K562 (cell line): ENCODE data around the gene STRN3. TPM values are rescaled to one million over a fixed set of nuclear protein-coding genes. Genes with fewer than 3 reads are reported as not detected.

Experiments
- ATAC-seq: fragments of 200-7000 bp; cut with Tn5 transposase; 3 replicates; pipeline ENCODE4 v1.9.1; 2020; ENCODE audit warnings: moderate library complexity
- BruUV-seq: library from RNA; stranded (reverse); fragments of 400-500 nt; replicated peaks from 2 replicates; lab custom pipeline; 2021; lab: Mats Ljungman, UMichigan
- CTCF ChIA-PET: fragments of 300-600 bp; formaldehyde crosslinking; extraction: SDS; loops from one replicate; lab custom pipeline; 2021; ENCODE audit warnings: low intra/inter-chr PET ratio; lab: Yijun Ruan, JAX
- POLR2A ChIA-PET: fragments of 300-600, 350-650 bp; sonication (Branson Sonifier 250); formaldehyde crosslinking; extraction: SDS; loops from one replicate; lab custom pipeline; 2021; ENCODE audit warnings: antibody characterized with exemption, inconsistent platforms; lab: Yijun Ruan, JAX
- DNase-seq, 4 experiments: peaks; one replicate each; pipeline versions ENCODE4 v3.0.0 to v3.0.0-alpha.2; 2011 to 2018; ENCODE audit warnings: low spot score in 3 of 4, mixed read lengths in 3 of 4; ENCODE audit errors: extremely low read depth in 1 of 4
- FAIRE-seq: peaks from 2 replicates; lab custom pipeline; 2011; peaks lifted over from hg19 to GRCh38; lab: Jason Lieb, UNC
- H2AFZ ChIP-seq: 2 replicates; pipeline ENCODE4 v1.6.0; 2011; ENCODE audit warnings: low read depth, low read length, control low read depth, inconsistent platforms
- H3K27ac ChIP-seq: fragments of 200-600 bp; 3 replicates; pipeline ENCODE4 v1.8.0; 2011; ENCODE audit warnings: low read depth, mild to moderate bottlenecking, control low read depth, inconsistent platforms, low read length, moderate library complexity, mixed read lengths; ENCODE audit errors: extremely low read depth
- H3K27me3 ChIP-seq, 2 experiments: fragments of 300-600 bp in 1 of 2; 2 replicates in 1 of 2; 3 replicates in 1 of 2; pipeline versions ENCODE4 v1.6.0 to v1.8.0; 2011; ENCODE audit warnings: inconsistent platforms in 2 of 2, low read length in 2 of 2, mild to moderate bottlenecking in 1 of 2, mixed read lengths in 1 of 2, moderate library complexity in 1 of 2; ENCODE audit not compliant: control insufficient read depth in 2 of 2, insufficient read depth in 2 of 2
- H3K36me3 ChIP-seq: fragments of 300-600 bp; 3 replicates; pipeline ENCODE4 v1.8.0; 2011; ENCODE audit warnings: mild to moderate bottlenecking, low read length, inconsistent platforms; ENCODE audit not compliant: control insufficient read depth, insufficient read depth
- H3K4me1 ChIP-seq, 2 experiments: fragments of 200-600 bp in 1 of 2; replicated peaks in 1 of 2; 2 replicates in 1 of 2; 3 replicates in 1 of 2; pipeline versions ENCODE4 v1.5.1 to v1.8.0; 2011; ENCODE audit warnings: inconsistent platforms in 2 of 2, low read length in 2 of 2, mild to moderate bottlenecking in 1 of 2, mixed read lengths in 1 of 2, moderate library complexity in 1 of 2; ENCODE audit not compliant: control insufficient read depth in 2 of 2, insufficient read depth in 2 of 2
- H3K4me2 ChIP-seq: 2 replicates; pipeline ENCODE4 v1.6.1; 2011; ENCODE audit warnings: low read length, control low read depth, inconsistent platforms, mixed read lengths; ENCODE audit not compliant: insufficient read depth
- H3K4me3 ChIP-seq: fragments of 200-600 bp; sonication (generic), shearing (Covaris generic); 2 replicates; pipeline ENCODE4 v1.5.1; 2016; ENCODE audit warnings: control low read depth, inconsistent platforms
- H3K79me2 ChIP-seq: fragments of 200-600 bp; 3 replicates; pipeline ENCODE4 v1.8.0; 2011; ENCODE audit warnings: low read length, inconsistent platforms; ENCODE audit not compliant: control insufficient read depth, insufficient read depth
- H3K9ac ChIP-seq, 2 experiments: 2 replicates each; pipeline versions ENCODE4 v1.6.0 to v1.6.1; 2011; ENCODE audit warnings: low read depth in 2 of 2, low read length in 2 of 2, control low read depth in 1 of 2, inconsistent platforms in 1 of 2, mild to moderate bottlenecking in 1 of 2, mixed read lengths in 1 of 2; ENCODE audit not compliant: insufficient read depth in 1 of 2
- H3K9me1 ChIP-seq: one replicate; pipeline ENCODE4 v1.6.0; 2011; ENCODE audit warnings: inconsistent platforms, mild to moderate bottlenecking, low read length, moderate library complexity; ENCODE audit not compliant: control insufficient read depth, insufficient read depth
- H3K9me3 ChIP-seq: replicated peaks from 2 replicates; pipeline ENCODE4 v1.5.1; 2011; ENCODE audit warnings: low read depth, low read length, inconsistent platforms; ENCODE audit not compliant: control insufficient read depth, insufficient read depth
- H4K20me1 ChIP-seq: replicated peaks from 2 replicates; pipeline ENCODE4 v1.6.1; 2011; ENCODE audit warnings: low read length, inconsistent platforms, mixed read lengths; ENCODE audit not compliant: control insufficient read depth, insufficient read depth
- ARID2 ChIP-seq: fragments of 450-650 bp; IDR thresholded peaks from 2 replicates; pipeline ENCODE4 v1.6.1; 2017; ENCODE audit warnings: antibody characterized with exemption, mild to moderate bottlenecking
- BRF2 ChIP-seq: IDR thresholded peaks from 3 replicates; pipeline ENCODE4 v1.6.1; 2011; ENCODE audit warnings: borderline replicate concordance, mild to moderate bottlenecking; ENCODE audit not compliant: insufficient read length, insufficient read depth
- CCAR2 ChIP-seq: fragments of 200-400 bp; formaldehyde crosslinking; IDR thresholded peaks from 2 replicates; pipeline ENCODE4 v1.6.1; 2017; ENCODE audit warnings: mild to moderate bottlenecking, low read depth, low read length
- EGR1 ChIP-seq: fragments of 450-650 bp; conservative IDR thresholded peaks from 2 replicates; pipeline ENCODE4 v1.6.1; 2017; ENCODE audit warnings: mild to moderate bottlenecking
- ELF1 ChIP-seq: fragments of 200-800 bp; sonication (Bioruptor generic); IDR thresholded peaks from 2 replicates; pipeline ENCODE4 v1.6.1; 2016; ENCODE audit warnings: missing genetic modification characterization, missing compliant biosample characterization
- NCOA6 ChIP-seq: fragments of 450-650 bp; IDR thresholded peaks from 2 replicates; pipeline ENCODE4 v1.6.1; 2017; ENCODE audit warnings: mild to moderate bottlenecking
- NR3C1 ChIP-seq: sonication (generic); formaldehyde crosslinking; IDR thresholded peaks from 2 replicates; pipeline ENCODE4 v1.8.1; 2022; ENCODE audit warnings: missing genetic modification reagents
- NUFIP1 ChIP-seq: fragments of 450-650 bp; IDR thresholded peaks from 2 replicates; pipeline ENCODE4 v1.6.1; 2018; ENCODE audit not compliant: partially characterized antibody
- PHTF2 ChIP-seq: fragments of 250-450 bp; sonication (Bioruptor Pico); IDR thresholded peaks from 2 replicates; pipeline ENCODE4 v1.5.0; 2021; ENCODE audit warnings: mild to moderate bottlenecking
- RFX1 ChIP-seq: fragments of 450-650 bp; IDR thresholded peaks from 2 replicates; pipeline ENCODE4 v1.6.1; 2016; ENCODE audit warnings: mild to moderate bottlenecking, moderate library complexity
- SMAD1 ChIP-seq: fragments of 150-350 bp; IDR thresholded peaks from 2 replicates; pipeline ENCODE4 v1.6.1; 2014; ENCODE audit warnings: low read length, low read depth; ENCODE audit not compliant: partially characterized antibody
- SMARCA4 ChIP-seq: fragments of 450-650 bp; IDR thresholded peaks from 2 replicates; pipeline ENCODE4 v1.6.1; 2016
- ZNF695 ChIP-seq: fragments of 450-650 bp; formaldehyde crosslinking; IDR thresholded peaks from 2 replicates; pipeline ENCODE4 v1.4.0; 2020; ENCODE audit warnings: mild to moderate bottlenecking, moderate library complexity
- WGBS: fragments of 100-300 bp; shearing (Covaris generic); methylation state at CpG from one replicate; pipeline ENCODE4 v1.1.6; 2016; ENCODE audit warnings: low coverage, mixed read lengths; ENCODE audit not compliant: insufficient coverage; ENCODE audit errors: missing lambda C conversion rate; 5-methylcytosine and 5-hydroxymethylcytosine counted together
- in situ Hi-C: fragments of 300-500 bp; cut with MboI; formaldehyde crosslinking; loops from 4 replicates; pipeline ENCODE4 v1.15.0; 2018; ENCODE audit warnings: inconsistent platforms, mixed read lengths
- intact Hi-C: fragments of 100-400 bp; cut with micrococcal nuclease; formaldehyde crosslinking; loops from 2 replicates; pipeline ENCODE4 v1.14.2; 2022
- polyA plus RNA-seq, 8 experiments: library from polyadenylated mRNA; depleted of rRNA in 4 of 8; stranded (reverse) in 5 of 8; unstranded in 3 of 8; fragments of >200 nt; fragmentation: Nextera tagmentation in 2 of 8; fragmentation: Illumina TruSeq in 1 of 8; extraction: Ambion mirVana in 2 of 8; extraction: Trizol in 1 of 8; gene quantifications; 2 replicates each; pipeline versions ENCODE4 v1.2.1 to v1.2.3, GENCODE V29; 2011 to 2014; ENCODE audit warnings: inconsistent platforms in 1 of 8, missing spikeins in 1 of 8
- total RNA-seq, 7 experiments: library from RNA; depleted of rRNA in 6 of 7; stranded (reverse); fragments of >200 nt in 6 of 7; fragmentation: Illumina TruSeq in 2 of 7; extraction: Trizol in 2 of 7; gene quantifications; 2 replicates each; pipeline versions ENCODE4 v1.2.1 to v1.2.3, GENCODE V29; 2011 to 2021; ENCODE audit warnings: low replicate concordance in 1 of 7
- TF ChIP-seq, protein P1 (sequence below): fragments of 150-350 bp; conservative IDR thresholded peaks from 2 replicates; pipeline ENCODE4 v1.6.1; 2014; ENCODE audit warnings: low read length

STRN3 gene
- total and polyA plus RNA-seq, 9 of the 15 experiments (the other 6 are each of a cell fraction or from before 2014, with no cell fraction given) = 5.9 to 29.1 (median 16.0) TPM

DNA sequence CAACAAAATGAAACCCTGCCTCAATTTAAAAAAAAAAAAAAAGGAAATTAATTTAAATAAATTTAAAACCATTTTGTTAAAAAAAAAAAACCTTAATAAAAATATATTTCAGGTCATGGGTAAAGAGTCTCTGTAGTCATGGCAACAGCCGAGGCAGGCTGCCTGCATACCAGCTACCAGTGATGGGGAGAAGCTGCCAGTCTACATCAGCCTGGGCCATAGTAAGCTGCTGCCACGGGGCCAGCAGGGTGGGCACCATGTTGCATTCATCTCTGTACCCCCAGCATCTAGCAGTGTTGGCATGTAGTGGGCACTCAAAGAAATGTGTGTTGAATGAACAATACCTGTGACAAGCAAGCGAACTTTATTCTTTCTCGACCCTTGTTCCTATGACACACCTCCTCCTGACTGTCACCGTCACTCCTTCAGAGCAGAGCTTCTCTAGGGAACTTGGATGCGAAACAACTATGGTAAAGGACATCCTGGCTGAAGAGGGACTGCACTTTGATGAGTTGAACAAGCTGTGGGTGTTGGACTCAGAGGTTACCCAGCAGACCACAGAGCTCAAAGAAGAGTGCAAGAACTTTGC, 8.0 kb downstream of the STRN3 start:
- no peaks in the 10 kb centered on the region for H3K9me3 ChIP-seq
- no peak overlapping the region for H3K4me2 ChIP-seq
- BruUV-seq = no TSS peak
- peaks cover 96% of the 10 kb centered on the region for H3K79me2 ChIP-seq
- in situ Hi-C loops = no loop called here
- no peak overlapping the region for H3K4me3 ChIP-seq
- H3K4me1 ChIP-seq = peaks cover 0 to 4% of the 10 kb centered on the region in 2 experiments; a peak in 1 of 5 replicates
- FAIRE-seq (no peak), DNase-seq (no peak), ATAC-seq (no peak)
- ChIA-PET POLR2A (interaction anchor here (0.7 to 1.0 kb wide), 4 partner anchors 8 to 131 kb away, joined by 3 to 4 read pairs (median 3); partner anchors contain the start of gene STRN3), CTCF (no interaction called here)
- no peak overlapping the region for H2AFZ ChIP-seq
- 0 out of 2 replicates have a peak, but pooled peaks cover 6% of the 10 kb centered on the region for H4K20me1 ChIP-seq
- H3K9ac ChIP-seq = no peak overlapping the region
- TF ChIP-seq NR3C1 (no peak), RFX1 (peak; percentile 80)
- WGBS = 83% methylated on average over 6 of the region's 6 CpGs
- intact Hi-C loops = no loop called here
- H3K36me3 ChIP-seq = peaks cover 51% of the 10 kb centered on the region
- H3K9me1 ChIP-seq = no peaks in the 10 kb centered on the region
- no peak overlapping the region for H3K27ac ChIP-seq
- no peaks in the 10 kb centered on the region for H3K27me3 ChIP-seq

DNA sequence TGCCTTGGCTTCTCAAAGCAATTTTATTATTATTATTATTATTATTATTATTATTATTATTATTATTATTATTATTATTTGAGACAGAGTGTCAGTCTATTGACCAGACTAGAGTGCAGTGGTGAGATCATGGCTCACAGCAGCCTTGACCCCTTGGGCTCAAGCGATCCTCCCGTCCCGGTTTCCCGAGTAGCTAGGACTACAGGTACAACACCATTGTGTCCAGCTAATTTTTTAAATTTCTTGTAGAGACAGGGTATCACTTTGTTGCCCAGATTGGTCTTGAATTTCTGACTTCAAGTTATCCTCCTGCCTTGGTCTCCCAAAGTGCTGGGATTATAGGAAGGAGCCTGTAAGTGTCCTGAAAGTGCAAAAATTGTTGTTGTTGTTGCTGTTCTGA, 12.3 kb downstream of the STRN3 start:
- Histone ChIP-seq H3K9ac (no peak overlapping the region), H3K9me1 (no peaks in the 10 kb centered on the region), H3K4me2 (no peak overlapping the region), H3K27me3 (no peaks in the 10 kb centered on the region), H3K4me1 (no peaks in the 10 kb centered on the region), H3K4me3 (no peak overlapping the region), H2AFZ (no peak overlapping the region), H4K20me1 (0 out of 2 replicates have a peak, but pooled peaks cover 6% of the 10 kb centered on the region), H3K27ac (no peak overlapping the region), H3K79me2 (peaks cover 96% of the 10 kb centered on the region), H3K36me3 (peaks cover 21% of the 10 kb centered on the region; the same call in 2 of the 3 replicates), H3K9me3 (no peaks in the 10 kb centered on the region)
- CTCF ChIA-PET = no interaction called here
- POLR2A ChIA-PET = interaction anchor here (1.5 kb wide), 1 partner anchor 13 kb away, joined by 5 read pairs; the partner anchor contains the start of gene STRN3
- DNase-seq = no peak
- no peak for ATAC-seq
- no TSS peak for BruUV-seq
- in situ Hi-C loops (no loop called here), intact Hi-C loops (no loop called here)
- TF ChIP-seq SMAD1 = no peak
- TF ChIP-seq ZNF695 = no peak
- no peak for TF ChIP-seq CCAR2
- TF ChIP-seq SMARCA4 = no peak
- no peak for TF ChIP-seq PHTF2 (CRISPR knock-in tag)
- no peak for TF ChIP-seq ELF1 (tag)
- no peak for TF ChIP-seq BRF2
- no peak for TF ChIP-seq EGR1
- no peak for TF ChIP-seq ARID2
- TF ChIP-seq, protein P1, sequence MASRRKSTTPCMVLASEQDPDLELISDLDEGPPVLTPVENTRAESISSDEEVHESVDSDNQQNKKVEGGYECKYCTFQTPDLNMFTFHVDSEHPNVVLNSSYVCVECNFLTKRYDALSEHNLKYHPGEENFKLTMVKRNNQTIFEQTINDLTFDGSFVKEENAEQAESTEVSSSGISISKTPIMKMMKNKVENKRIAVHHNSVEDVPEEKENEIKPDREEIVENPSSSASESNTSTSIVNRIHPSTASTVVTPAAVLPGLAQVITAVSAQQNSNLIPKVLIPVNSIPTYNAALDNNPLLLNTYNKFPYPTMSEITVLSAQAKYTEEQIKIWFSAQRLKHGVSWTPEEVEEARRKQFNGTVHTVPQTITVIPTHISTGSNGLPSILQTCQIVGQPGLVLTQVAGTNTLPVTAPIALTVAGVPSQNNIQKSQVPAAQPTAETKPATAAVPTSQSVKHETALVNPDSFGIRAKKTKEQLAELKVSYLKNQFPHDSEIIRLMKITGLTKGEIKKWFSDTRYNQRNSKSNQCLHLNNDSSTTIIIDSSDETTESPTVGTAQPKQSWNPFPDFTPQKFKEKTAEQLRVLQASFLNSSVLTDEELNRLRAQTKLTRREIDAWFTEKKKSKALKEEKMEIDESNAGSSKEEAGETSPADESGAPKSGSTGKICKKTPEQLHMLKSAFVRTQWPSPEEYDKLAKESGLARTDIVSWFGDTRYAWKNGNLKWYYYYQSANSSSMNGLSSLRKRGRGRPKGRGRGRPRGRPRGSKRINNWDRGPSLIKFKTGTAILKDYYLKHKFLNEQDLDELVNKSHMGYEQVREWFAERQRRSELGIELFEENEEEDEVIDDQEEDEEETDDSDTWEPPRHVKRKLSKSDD = no peak
- TF ChIP-seq NUFIP1 = no peak
- no peak for TF ChIP-seq NCOA6
- 100% methylated on average over 2 of the region's 4 CpGs for WGBS
- FAIRE-seq = no peak
